GM18508 (cell line): ENCODE measurements around the gene GPR37L1.
"Not testable (repeated sequence)": the region's sequence is repeated elsewhere in the genome, so short reads cannot be mapped to it uniquely, and the experiment has no call there.

Experiments
- ATAC-seq: cut with Tn5 transposase; IDR thresholded peaks from one replicate; pipeline ENCODE4 v1.9.1; 2021; ENCODE audit warnings: moderate number of reproducible peaks; ENCODE audit not compliant: insufficient read depth, unreplicated experiment

Gene GPR37L1

DNA sequence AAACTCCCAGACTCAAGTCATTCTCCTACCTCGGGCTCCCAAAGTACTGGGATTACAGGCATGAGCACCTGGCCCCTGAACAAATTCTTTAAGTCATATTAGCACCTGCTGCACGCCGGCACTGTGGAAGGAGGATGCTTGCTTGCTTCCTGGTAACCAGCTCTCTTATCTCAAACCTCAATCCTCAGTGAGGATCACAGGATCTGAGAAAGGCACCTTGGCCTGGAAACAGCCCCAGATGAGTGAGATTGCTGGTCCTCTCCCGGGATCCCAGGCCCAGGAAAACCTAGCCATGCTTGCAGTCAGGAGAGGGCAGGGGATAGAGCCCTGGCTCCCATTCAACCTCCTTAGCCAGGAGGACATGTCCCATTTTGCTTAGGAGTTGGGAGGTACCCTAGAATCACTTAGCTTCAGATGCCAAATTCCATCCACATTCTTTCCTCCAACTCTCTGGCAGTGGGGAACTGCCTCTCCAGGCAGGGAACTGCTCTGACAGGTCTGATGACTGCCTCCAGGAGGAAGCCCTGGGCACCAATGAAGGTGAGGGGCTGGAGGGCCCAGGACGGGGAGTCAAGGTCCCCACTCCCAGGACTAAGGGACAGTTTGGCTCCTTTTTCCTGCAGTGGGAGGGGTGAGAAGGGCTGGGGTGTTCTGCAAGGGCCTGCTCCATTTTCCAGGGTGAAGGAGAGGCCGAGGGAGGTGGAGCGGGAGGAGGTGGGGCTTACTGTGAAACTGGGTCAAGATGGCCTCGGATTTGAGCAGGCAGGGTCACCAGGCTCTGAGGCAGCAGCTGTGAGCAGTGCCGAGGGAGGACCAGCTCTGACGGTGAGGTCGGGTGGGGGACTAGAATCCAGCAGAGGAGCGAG is 9.5 kb downstream of the GPR37L1 start:
- no peak for ATAC-seq

DNA sequence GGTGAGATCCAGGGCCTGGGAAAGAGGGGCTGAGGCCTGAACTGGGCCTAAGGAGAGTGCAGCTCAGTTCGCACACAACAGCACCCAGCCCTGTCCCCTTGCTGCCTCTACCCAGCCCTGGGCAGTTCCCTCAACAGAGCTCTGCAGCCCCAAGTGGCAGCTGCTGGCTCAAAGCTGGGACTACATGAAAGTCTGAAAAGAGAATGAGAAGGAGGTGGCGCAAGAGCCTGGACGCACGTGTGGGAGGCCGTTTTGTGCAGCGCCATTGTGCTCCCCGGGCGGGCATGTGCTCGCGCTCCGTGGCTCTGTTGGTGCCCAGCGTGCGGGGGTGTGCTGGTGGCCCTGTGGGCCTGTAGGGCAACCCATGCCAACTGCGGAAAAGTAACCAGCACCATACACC is 10.3 kb downstream of the GPR37L1 start:
- ATAC-seq: no peak

GRCh38 chr1:202133496-202133895 is 10.8 kb downstream of the GPR37L1 start:
- ATAC-seq: no peak

GRCh38 chr1:202133989-202134388 is 11.3 kb downstream of the GPR37L1 start:
- no peak for ATAC-seq

DNA sequence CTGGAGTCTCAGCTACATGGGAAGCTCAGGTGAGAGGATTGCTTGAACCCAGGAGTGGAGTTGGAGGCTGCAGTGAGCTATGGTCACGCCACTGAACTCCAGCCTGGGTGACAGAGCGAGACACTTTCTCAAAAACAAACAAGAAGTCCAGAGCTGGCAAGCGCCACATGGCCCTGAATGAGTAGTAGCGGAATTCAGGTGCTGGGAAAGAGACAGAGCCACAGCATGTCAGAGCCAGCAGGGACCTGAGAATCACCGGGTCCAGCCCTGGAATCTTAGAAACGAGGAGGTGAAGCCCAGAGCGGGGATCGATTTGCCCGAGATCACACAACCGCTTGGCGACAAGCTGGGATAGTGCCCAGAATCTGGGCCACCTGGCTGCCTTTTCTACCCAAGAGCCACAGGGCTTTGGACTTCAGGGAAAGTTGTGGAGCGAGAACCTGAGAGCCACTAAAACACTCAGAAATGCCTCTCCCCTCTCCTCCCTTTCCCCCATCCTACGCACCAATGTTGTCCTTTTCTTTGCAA is 12.0 kb downstream of the GPR37L1 start:
- ATAC-seq: no peak

DNA sequence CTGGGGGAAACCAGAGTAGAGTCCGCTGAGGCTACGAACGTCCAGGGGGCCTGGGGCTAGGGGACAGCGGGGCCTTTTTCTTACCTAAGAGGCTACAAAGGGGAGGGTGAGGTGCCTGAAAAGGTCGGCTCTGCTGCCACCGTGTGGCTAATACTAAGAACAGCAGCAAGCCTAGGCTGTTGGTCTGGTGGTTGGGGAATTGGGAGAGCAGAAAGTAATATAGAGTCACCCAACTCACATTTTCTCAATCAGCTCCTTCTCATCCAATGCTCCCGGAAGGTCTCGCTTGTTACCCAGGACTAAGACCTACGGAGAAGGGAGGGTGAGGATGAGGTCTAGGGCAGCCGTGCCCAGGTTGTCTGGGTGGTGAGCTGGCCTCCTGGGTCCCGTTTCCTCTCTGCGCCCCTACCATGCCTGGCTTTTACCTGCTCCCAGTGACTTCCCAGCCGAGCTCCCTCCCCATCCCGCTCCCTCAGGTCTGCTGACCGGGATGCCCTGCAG is 12.6 kb downstream of the GPR37L1 start:
- ATAC-seq: no peak

DNA sequence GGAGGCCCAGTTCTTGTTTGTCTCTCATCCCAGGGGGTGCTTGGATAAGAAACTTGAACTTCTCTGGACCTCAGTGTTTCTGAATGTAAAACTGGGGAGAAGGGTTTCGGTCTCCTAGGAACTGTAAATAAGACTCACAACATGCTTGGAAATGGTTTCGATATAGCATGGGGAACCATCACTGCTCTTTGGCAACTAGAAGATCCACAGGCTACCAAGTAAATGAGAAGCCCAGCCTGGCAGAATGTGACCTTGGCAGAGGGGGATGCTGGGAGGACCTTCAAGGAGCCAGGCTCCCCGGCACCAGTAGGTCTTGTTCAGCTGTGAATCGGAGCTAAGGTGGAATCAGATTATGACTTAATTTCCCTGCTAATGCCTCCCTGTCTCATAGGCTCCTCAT is 18.1 kb downstream of the GPR37L1 start:
- ATAC-seq: no peak

- not testable (repeated sequence) for ATAC-seq
Observed at GRCh38 chr1:202141468-202141867, 18.8 kb downstream of the GPR37L1 start.

GRCh38 chr1:202143011-202143767 is 20.5 kb downstream of the GPR37L1 start:
- no peak for ATAC-seq

DNA sequence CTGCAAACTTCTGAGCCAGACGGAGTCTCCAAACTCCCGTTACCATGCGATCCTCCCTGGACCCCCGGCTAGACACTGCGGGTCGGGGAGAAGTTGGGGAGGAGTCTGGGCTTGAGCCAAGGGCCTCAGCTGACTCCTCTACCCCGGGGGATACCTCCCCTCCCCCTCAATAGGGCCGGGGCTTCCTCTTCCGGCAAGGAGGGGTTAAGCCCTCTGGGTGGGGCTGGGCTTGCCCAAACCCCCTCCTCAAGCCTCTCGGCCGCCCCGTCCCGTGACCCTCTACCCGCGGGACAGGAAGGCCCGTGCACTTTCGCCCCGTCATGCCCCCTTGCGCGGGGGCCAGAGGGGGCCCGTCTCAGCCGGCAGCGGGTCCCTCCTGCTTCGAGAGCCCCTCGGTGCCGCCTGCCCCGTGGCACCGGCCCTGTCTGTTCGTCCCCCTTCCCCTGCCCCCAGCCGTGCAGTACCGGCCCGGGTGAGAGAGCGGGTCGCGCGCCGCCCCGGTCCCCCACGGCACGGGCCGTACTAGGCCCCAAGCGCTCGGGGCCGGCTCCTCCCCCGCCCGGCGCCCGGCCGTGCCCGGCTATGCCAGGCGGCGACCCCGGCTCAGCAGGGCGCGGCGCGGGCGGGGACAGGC is 21.2 kb downstream of the GPR37L1 start:
- ATAC-seq: no peak

- ATAC-seq: no peak
Observed at GRCh38 chr1:202144402-202145067, 21.8 kb downstream of the GPR37L1 start, which contains the start of gene ARL8A. Gene ARL8A (minus strand): TSS chr1:202144737. CDS start chr1:202144572, 165 bp downstream.

DNA sequence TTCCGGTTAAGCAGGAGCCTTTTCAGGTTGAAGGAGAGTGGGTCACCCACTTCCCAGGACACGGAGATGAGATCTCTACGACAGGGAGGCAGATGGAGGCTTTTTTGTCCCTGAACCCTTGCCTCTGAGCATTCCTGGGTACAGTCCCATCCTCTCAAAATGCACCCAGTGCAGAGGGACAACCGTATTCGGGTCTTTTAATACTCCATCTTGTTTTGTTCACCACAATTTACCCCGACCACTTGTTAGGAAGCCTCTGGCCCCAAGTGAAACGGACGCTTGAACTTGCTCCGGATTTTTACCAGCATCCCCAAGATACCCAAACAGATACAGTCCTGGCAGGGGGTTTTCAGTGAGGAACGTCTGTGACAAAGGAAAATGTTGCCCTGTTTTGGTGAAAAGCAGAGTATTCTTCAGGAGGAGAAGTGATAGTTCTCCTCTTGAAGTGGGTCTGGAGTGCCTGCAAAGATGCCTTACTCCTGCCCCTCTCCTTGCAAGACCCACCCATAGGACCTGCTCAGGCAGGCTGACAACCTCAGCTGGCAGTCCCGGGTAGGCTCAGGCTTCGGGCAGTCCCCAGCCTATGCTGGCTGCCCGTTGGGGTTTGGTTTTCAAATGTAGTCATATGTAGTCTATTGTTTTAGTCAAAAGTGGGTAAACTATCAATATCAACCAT is 22.5 kb downstream of the GPR37L1 start:
- ATAC-seq: no peak

- ATAC-seq: not testable (repeated sequence)
Observed at GRCh38 chr1:202145744-202146140, 23.0 kb downstream of the GPR37L1 start.

- ATAC-seq: no peak
Observed at GRCh38 chr1:202146279-202146678, 23.6 kb downstream of the GPR37L1 start.

- no peak for ATAC-seq
Observed at GRCh38 chr1:202146993-202147392, 24.3 kb downstream of the GPR37L1 start.

DNA sequence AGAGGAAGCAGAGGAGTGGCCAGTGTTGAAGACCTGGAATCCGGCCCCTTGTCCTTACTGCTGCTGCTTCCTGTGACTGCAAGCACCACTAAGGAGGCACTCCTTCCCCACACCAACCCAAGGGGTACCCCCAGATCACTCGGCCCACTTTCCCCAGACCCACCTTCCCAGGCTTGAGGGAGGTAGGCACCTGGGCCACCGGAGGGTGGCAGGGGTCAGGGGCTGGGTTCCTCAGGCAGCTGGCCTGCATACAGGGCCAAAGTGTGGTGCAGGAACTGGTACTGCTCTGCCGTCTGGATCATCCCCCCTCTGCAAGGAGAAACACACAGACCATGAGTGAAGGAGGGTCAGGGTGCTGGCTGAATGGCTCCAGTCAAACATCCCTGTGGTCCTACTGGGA is 25.7 kb downstream of the GPR37L1 start:
- no peak for ATAC-seq

DNA sequence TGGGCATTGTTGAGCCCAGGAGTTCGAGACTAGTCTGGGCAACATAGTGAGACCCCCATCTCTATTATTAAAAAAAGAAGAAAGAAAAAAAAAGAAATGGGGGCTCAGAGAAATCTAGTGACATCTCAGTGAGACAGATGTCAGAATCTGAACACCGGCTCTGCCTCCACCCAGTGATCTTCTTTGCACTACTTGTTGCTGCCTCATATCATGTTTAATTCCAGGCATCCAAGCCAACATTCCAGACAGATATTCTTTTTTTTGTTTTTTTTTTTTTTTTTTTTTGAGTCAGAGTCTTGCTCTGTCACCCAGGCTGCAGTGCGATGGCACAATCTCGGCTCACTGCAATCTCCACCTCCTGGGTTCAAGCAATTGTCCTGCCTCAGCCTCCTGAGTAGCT is 26.8 kb downstream of the GPR37L1 start:
- no peak for ATAC-seq

DNA sequence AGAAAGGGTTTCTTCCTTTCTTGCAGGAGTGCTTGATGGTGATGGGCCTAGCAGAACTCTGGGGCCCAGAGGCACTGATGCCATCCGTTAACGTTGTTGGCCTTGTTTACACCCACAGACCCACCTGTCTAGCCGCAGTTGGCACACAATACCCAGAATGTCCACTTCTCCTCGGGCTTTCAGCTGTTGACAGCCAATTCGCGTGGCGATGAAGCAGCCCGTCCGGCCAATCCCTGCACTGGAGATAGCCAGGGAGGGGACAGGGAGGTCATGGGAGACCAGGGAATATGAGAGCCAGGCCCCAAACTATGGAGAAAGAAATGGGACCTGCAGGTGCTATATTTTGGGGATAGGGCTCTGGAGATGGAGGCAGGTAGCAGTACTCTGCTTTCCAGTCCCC is 27.5 kb downstream of the GPR37L1 start:
- no peak for ATAC-seq

- ATAC-seq: no peak
Observed at GRCh38 chr1:202150602-202151001, 27.9 kb downstream of the GPR37L1 start.
